Lower leg skin (tissue), 4 donors: Measurements from ENCODE around the gene RENBP. TPM values are rescaled to one million over a fixed set of nuclear protein-coding genes. Genes with fewer than 3 reads are reported as not detected.
A peak's percentile ranks its signal among the peaks of the same experiment; 100 is the strongest.

ENCODE experiments used
- DNase-seq, 2 donors: peaks; one replicate each; pipeline ENCODE4 v3.0.0-alpha.2; 2019; ENCODE audit warnings: low spot score in 2 of 2
- H3K4me3 ChIP-seq: fragments of 200-600 bp; sonication (generic); 2 replicates; pipeline ENCODE4 v1.5.1; 2017; ENCODE audit warnings: mild to moderate bottlenecking, low read depth; ENCODE audit not compliant: poor library complexity, severe bottlenecking
- CTCF ChIP-seq, 3 donors: fragments of 450-650 bp; IDR thresholded peaks; one replicate each; pipeline ENCODE4 v1.5.1; 2016; ENCODE audit warnings: antibody characterized with exemption in 3 of 3, mild to moderate bottlenecking in 3 of 3, moderate library complexity in 2 of 3
- POLR2A ChIP-seq, 2 donors: fragments of 450-650 bp; IDR thresholded peaks; one replicate each; pipeline ENCODE4 v1.6.1; 2016 to 2017; ENCODE audit warnings: antibody characterized with exemption in 2 of 2, mild to moderate bottlenecking in 1 of 2, moderate library complexity in 1 of 2
- WGBS, 2 donors: methylation state at CpG; one replicate each; pipeline ENCODE4 v1.1.5; 2018; 5-methylcytosine and 5-hydroxymethylcytosine counted together
- intact Hi-C: fragments of 100-400 bp; cut with DNase I; formaldehyde crosslinking; loops from one replicate; pipeline ENCODE4 v1.15.0; 2023; ENCODE audit warnings: low total_unique reads
- total RNA-seq, 4 donors: library from RNA; depleted of rRNA; stranded (reverse); fragments of >200 nt; gene quantifications; one replicate each; pipeline ENCODE4 v1.1.0, GENCODE V29; 2016

The RENBP gene
- total RNA-seq, 4 donors from 2014 or later: 0.76 to 11.8 (median 4.2) TPM

GRCh38 chrX:153972368-153973126 lies 28.1 kb upstream of the RENBP start, which contains the start of gene TMEM187:
TSS of gene TMEM187 (plus strand) at chrX:153972754. CDS start at chrX:153982063, 9,309 bp downstream.
- intact Hi-C loops: no loop called here
- WGBS, 2 donors: 0 to 18% methylated on average over 1 to 72 of the region's 103 CpGs
- peak; percentile 74 to 97 for DNase-seq
- TF ChIP-seq CTCF (IDR thresholded peaks at IDR 0.05): no peak
- no peak for TF ChIP-seq POLR2A (IDR thresholded peaks at IDR 0.05)
- peak within 1 kb of the TSS; percentile 59 for H3K4me3 ChIP-seq

- peak within 1 kb of the TSS; percentile 59 for H3K4me3 ChIP-seq
- intact Hi-C loops: no loop called here
- TF ChIP-seq CTCF (IDR thresholded peaks at IDR 0.05): no peak
- TF ChIP-seq POLR2A (IDR thresholded peaks at IDR 0.05): no peak
- peak; percentile 89 to 98 for DNase-seq
- 1 to 30% methylated on average over 15 to 44 of the region's 96 CpGs for WGBS, 2 donors
Observed at GRCh38 chrX:153971450-153972367, 27.3 kb upstream of the RENBP start, which contains the start of gene HCFC1. TSS of gene HCFC1 (minus strand) at chrX:153971818. CDS start at chrX:153970840, 978 bp downstream.

GRCh38 chrX:153971124-153971449 lies 26.6 kb upstream of the RENBP start:
- no peak for TF ChIP-seq POLR2A (IDR thresholded peaks at IDR 0.05)
- DNase-seq: peak; percentile 85 to 98
- intact Hi-C loops: no loop called here
- 8% methylated on average over 33 of the region's 34 CpGs; no CpG with 5 or more reads in 1 of the 2 donors for WGBS, 2 donors
- peak overlapping the region; percentile 59 for H3K4me3 ChIP-seq

- 0 to 22% methylated on average over 13 to 42 of the region's 49 CpGs for WGBS, 2 donors
- no peak for DNase-seq
- H3K4me3 ChIP-seq: peak overlapping the region; percentile 59
- TF ChIP-seq POLR2A (IDR thresholded peaks at IDR 0.05): no peak
- TF ChIP-seq CTCF (IDR thresholded peaks at IDR 0.05): no peak
- intact Hi-C loops: no loop called here
Observed at GRCh38 chrX:153970357-153971123, 26.1 kb upstream of the RENBP start.

GRCh38 chrX:153969904-153970356 lies 25.5 kb upstream of the RENBP start:
- TF ChIP-seq CTCF (IDR thresholded peaks at IDR 0.05) (no peak), POLR2A (IDR thresholded peaks at IDR 0.05) (no peak)
- no peak overlapping the region for H3K4me3 ChIP-seq
- peak in 1 of 2 donors; percentile 88 for DNase-seq
- WGBS, 2 donors: 1 to 22% methylated on average over 18 to 25 of the region's 26 CpGs
- intact Hi-C loops: no loop called here
